HG02610 (cell line): ENCODE data around the gene HIVEP3.

ENCODE experiments used
- ATAC-seq: cut with Tn5 transposase; IDR thresholded peaks from one replicate; pipeline ENCODE4 v1.9.1; 2021; ENCODE audit warnings: mild to moderate bottlenecking, moderate library complexity; ENCODE audit not compliant: unreplicated experiment

The HIVEP3 gene

DNA sequence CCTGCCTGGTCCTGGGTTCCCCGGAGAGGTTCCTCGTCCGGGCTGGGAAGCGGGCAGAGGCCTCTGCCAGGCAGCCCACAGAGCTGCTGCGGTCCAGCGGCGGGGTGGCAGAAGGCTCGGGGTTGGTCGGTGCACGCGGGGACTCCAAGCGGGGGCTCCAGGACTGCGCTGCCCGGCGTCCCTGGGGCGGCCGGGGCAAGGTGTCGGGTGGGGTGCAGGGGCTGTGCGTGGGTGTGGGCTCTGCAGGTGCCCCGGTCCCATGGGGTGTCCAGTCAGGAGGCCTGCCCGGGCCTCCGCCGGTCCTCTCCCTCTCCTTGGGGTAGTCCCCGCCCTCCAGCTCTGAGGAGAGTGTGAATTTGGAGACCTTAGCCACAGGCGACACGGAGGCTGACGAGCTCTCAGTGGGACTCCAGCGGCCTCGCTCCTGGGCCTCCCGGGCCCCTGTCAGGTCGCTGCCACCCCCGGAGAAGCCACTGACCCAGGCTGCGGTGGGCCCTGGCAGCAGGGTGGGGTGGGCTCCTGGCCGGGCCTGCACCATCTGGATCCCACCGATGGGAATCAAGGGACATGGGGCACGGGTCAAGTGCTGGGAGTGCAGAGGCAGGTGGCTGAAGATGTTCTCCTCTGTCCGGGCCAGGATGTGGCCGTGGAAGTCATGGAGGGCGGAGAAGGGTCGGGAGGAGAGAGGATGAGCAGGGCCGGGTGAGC, 408.0 kb downstream of the HIVEP3 start:
- no peak for ATAC-seq

DNA sequence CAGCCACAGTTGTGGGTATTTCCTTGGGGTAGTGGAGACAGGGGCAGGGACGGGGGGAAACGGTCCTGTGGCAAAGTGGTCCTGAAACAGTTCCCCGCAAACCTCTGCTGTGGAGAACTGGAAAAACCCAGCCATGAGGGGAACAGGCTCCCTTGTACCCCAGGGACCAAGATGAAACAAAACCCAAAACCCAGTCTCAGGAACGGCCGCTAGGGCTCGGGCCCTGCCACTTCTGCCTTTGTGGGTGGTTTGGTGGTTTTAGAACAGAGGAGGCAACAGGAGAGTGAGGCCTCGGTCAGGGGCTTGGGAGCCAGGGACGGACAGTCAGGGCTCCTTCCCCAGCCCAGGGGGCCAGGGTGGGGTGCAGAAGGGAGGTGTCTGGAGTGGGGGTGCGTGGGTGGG, 409.5 kb downstream of the HIVEP3 start:
- no peak for ATAC-seq

GRCh38 chr1:41508290-41508689, 410.4 kb downstream of the HIVEP3 start:
- no peak for ATAC-seq

- ATAC-seq: no peak
These were observed 410.9 kb downstream of the HIVEP3 start for GRCh38 chr1:41507836-41508235.

DNA sequence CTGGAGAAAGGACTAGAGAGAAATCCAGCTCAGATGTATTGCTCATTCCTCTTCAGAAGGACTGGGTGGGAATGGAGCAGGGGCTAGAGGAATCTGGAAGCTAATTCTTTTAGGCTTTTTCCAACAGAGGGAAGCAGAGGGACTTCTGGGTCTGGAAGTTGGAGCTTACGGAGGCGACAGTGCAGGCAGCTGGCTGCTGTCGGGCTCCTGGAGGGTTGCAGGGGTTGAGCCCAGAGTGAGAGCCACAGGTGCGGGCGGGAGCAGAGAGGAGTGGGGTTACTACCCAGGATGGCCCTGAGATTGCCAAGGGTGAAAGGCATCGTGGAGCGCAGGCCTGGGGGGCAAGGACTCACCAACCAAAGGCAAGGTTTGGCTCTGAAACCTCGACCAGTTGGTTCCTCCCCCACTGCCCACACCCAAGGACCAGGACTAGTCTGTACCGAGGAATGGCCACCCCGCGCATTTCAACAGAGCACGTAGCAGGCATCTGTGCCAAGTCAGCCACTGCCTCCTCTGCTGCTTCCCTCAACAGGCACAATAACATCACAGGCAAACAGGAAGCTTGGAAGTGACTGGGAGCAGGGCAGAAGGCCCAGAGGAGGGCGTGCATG, 411.5 kb downstream of the HIVEP3 start:
- ATAC-seq: no peak

GRCh38 chr1:41504114-41505035, 414.3 kb downstream of the HIVEP3 start:
- ATAC-seq: no peak

- no peak for ATAC-seq
These were observed 415.1 kb downstream of the HIVEP3 start for GRCh38 chr1:41503538-41504113.

GRCh38 chr1:41502912-41503311, 415.8 kb downstream of the HIVEP3 start:
- no peak for ATAC-seq

DNA sequence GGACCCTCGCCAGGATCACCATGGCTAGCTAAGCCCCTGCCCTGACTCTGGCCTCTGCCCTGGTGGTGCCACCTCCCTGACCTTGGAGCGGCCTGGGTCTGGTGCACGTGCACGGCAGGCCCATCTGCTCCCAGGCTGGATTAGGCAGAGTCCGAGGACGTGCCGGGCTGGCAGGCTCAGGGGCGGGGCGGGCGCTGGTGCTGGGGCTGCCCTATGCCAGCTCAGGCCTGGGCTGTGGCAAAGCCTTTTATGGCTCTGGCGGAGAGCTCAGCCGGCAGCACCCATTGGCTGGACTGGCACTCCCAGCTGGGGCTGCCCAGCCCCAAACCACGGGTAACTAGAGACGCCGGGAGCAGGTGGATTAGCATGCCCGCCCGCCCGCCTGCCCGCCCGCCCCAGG, 417.1 kb downstream of the HIVEP3 start:
- ATAC-seq: no peak

DNA sequence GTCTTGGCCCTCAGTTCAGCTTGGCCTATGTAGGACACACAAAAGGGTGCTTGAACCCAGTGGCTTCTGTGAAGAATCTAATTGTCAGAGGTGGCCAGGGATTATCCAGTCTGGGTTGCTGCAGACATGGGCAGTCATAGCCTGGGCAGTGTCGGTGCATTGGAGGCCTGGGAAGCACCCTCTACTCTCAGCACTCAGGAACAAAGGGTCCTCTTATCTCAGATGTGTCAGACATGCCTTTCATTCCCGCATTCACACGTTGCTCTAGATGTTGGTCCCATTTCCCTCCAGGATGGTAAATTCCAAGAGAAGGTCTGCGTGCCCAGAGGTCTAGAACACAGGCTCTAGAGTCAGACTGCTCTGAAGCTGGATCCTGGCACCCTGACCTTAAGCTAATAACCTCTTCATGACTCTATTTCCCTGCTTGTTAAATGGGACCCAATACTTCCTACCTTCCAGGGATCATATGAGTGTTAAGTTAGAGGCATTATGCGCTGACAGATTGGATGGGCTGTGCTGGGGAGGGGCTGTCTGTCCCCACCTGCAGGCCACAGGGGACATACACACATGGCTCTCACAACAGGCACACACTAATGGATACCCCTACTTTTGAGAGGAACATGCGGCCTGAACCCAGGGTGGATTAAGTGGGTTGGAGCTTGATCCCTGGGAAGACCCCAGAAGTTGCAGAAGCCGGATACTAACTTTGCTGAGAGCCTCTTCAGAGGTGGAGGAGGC, 417.8 kb downstream of the HIVEP3 start:
- no peak for ATAC-seq

DNA sequence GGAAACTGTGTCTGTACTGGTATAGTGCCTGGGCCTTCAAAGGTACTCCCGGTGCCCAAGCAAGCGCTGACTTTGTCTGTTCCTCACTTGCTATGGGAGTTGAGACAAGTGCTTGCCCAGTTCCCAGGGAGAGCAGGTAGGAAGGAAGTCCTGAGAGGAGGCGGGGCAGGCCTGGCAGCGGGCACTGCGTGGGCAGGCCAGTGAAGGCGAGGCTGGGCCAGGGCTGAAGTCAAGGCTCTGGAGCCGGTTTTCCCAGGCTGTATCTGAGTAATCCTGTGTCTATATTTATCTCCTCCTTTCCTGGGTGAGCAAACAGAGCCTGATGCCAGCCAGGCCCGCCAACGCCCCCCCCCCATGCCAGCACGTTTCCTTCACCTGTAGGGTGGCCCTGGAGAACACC, 418.3 kb downstream of the HIVEP3 start:
- ATAC-seq: no peak

- ATAC-seq: no peak
These were observed 419.1 kb downstream of the HIVEP3 start for GRCh38 chr1:41499591-41499990.

DNA sequence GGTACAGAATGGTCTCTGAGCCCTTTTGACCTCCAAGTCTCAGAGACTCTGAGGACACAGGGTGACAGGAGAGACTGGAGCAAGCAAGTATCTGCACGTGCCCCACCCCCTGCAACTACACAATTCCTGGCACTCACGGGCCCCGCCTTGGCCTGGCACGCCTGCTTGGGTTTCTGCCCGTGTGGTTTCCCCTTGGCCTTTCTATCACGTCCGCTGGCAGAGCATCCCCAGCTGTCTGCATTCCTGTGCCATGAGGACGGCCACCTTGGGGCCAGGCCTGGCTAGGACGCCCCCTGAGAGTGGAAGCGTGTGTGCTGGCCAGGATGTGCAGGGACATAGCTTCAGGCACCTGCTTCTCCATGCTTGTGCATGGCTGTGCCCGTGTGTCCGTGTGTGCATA, 419.9 kb downstream of the HIVEP3 start:
- ATAC-seq: no peak

GRCh38 chr1:41498391-41498790, 420.3 kb downstream of the HIVEP3 start:
- ATAC-seq: no peak

- ATAC-seq: no peak
These were observed 421.2 kb downstream of the HIVEP3 start for GRCh38 chr1:41497461-41498030.

- ATAC-seq: no peak
These were observed 421.7 kb downstream of the HIVEP3 start for GRCh38 chr1:41497056-41497440.

- ATAC-seq: peak; percentile 49
These were observed 422.4 kb downstream of the HIVEP3 start for GRCh38 chr1:41496080-41497055.

- no peak for ATAC-seq
These were observed 423.3 kb downstream of the HIVEP3 start for GRCh38 chr1:41495210-41495948.
